ENCODE data around the gene POU5F1. TPM values are rescaled to one million over a fixed set of nuclear protein-coding genes. Genes with fewer than 3 reads are reported as not detected.

Gene POU5F1
- total and polyA plus RNA-seq, 2 of the 4 experiments (the other 2 are of a cell fraction): not detected

DNA sequence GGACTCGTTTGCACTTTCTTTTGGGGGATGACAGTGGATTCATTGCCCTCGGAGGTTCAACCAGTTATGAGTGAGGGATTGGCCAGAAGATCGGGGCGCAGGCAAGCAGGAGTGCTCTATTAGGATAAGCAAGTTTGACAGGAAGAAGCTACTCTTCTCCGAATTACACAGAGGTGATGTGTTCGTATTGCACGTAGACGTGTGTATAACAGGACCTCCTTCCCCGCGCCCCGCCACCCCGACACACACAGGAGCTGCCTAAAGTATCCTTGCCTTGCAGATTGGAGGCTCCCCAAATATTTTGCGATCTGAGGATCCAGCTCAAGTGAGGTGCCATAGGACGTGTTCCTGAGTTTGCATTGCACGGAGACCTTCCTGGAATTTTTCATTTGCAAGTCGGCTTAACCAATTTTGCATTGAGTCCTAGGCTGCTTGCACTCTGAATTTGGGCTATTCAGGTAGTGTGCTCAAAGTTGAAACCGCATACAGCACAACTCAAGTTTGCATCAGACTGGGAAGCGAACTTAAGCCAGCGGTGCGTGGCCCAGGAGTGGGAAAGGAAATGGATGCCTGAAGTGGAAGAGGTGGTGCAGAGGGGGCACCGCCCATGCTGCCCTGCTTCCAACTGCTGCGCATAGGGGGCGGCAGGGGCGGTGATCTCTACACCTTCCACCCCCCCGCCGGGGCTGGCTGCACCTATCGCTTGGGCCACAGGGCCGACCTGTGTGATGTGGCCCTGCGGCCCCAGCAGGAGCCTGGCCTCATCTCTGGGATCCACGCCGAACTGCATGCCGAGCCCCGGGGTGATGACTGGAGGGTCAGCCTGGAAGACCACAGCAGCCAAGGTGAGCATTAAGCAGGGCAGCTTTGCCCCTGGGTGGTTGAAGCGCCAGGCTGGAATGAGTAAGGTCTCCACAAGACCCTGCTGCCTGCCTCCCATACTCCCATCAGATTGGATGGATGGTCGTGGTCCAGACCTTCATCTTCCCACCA lies 11.3 kb downstream of the POU5F1 start:
- peak overlapping the region; percentile 24 to 67; a peak in 3 of 4 replicates for H4K8ac ChIP-seq (ENCODE audit: low read depth in 2 of 2, low read length in 2 of 2)
- dilution Hi-C loops (cut with HindIII; ENCODE audit: low sequenced_read_pairs, unreplicated experiment) (no loop called here), in situ Hi-C loops (cut with MboI; ENCODE audit: low sequenced_read_pairs) (no loop called here), intact Hi-C loops (cut with micrococcal nuclease) (no loop called here)
- H3K27ac ChIP-seq (ENCODE audit: insufficient read depth, low read length): peak overlapping the region; percentile 1; the same call in 1 of the 2 replicates
- H3K23ac ChIP-seq (ENCODE audit: low read depth, low read length): peak overlapping the region; percentile 72
- H4K5ac ChIP-seq (ENCODE audit: low read depth, low read length): no peak overlapping the region
- peak overlapping the region; percentile 91 for H2AK9ac ChIP-seq (replicated peaks; ENCODE audit: low read depth, low read length, poor library complexity)
- H3K36me3 ChIP-seq (ENCODE audit: control insufficient read depth, insufficient read depth, low read length): peaks cover 7% of the 10 kb centered on the region; the same call in 1 of the 2 replicates
- POLR2A ChIA-PET (ENCODE audit: unreplicated experiment): no interaction called here
- H3K79me1 ChIP-seq (ENCODE audit: low read depth in 1 of 2, low read length in 2 of 2): peaks cover 14 to 56% of the 10 kb centered on the region in 2 experiments
- peak overlapping the region; percentile 77 for H3K4me2 ChIP-seq (ENCODE audit: low read depth, low read length)
- 0 out of 2 replicates have a peak overlapping the region, but pooled peaks have one; percentile 29 for H4K91ac ChIP-seq (ENCODE audit: insufficient read depth, low read depth, low read length)
- no peak for DNase-seq
- no peaks in the 10 kb centered on the region for H3K9me3 ChIP-seq (ENCODE audit: control insufficient read depth, insufficient read depth, low read length)
- H2BK20ac ChIP-seq (ENCODE audit: low read depth, low read length): no peak overlapping the region
- H3K9me1 ChIP-seq (ENCODE audit: insufficient read depth, low read length): peaks cover 19% of the 10 kb centered on the region
- no peak overlapping the region for H2BK5ac ChIP-seq (ENCODE audit: low read depth, low read length, poor library complexity, severe bottlenecking)
- CTCF ChIA-PET: interaction anchor here (0.9 kb wide), 1 partner anchor 38 kb away, joined by 5 read pairs; no protein-coding TSS in a partner anchor
- H3K9ac ChIP-seq (ENCODE audit: low read depth, low read length): peak overlapping the region; percentile 34; the same call in 1 of the 2 replicates
- H2AFZ ChIP-seq (replicated peaks; ENCODE audit: low read length, poor library complexity): peak overlapping the region; percentile 97
- no peak overlapping the region for H2BK120ac ChIP-seq (ENCODE audit: low read depth, low read length)
- 20% methylated on average over 3 of the region's 35 CpGs; no CpG with 5 or more reads in 1 of the 2 experiments for WGBS, 2 experiments (ENCODE audit: extremely low coverage in 2 of 2, insufficient read length in 1 of 2)
- H2BK15ac ChIP-seq (ENCODE audit: low read depth, low read length): no peak overlapping the region
- peak overlapping the region; percentile 50 for H2AK5ac ChIP-seq (ENCODE audit: low read depth, low read length)
- no TSS peak for BruUV-seq (replicated peaks)
- peak overlapping the region; percentile 15 for H3K4ac ChIP-seq (ENCODE audit: low read depth, low read length)
- TF ChIP-seq RCOR1 (IDR thresholded peaks at IDR 0.05; ENCODE audit: insufficient replicate concordance, low read length): no peak
- no peak for TF ChIP-seq MXI1 (IDR thresholded peaks at IDR 0.05; ENCODE audit: borderline replicate concordance, low read depth, low read length)
- no peak for TF ChIP-seq POLR2A (IDR thresholded peaks at IDR 0.05; ENCODE audit: low read depth, low read length)
- TF ChIP-seq SMC3 (IDR thresholded peaks at IDR 0.05; ENCODE audit: low read depth, low read length): no peak
- no peak for TF ChIP-seq FOS (IDR thresholded peaks at IDR 0.05; ENCODE audit: low read depth, low read length)
- no peak for TF ChIP-seq MAZ (IDR thresholded peaks at IDR 0.05; ENCODE audit: borderline replicate concordance, low read depth, low read length)
- TF ChIP-seq, protein P1, sequence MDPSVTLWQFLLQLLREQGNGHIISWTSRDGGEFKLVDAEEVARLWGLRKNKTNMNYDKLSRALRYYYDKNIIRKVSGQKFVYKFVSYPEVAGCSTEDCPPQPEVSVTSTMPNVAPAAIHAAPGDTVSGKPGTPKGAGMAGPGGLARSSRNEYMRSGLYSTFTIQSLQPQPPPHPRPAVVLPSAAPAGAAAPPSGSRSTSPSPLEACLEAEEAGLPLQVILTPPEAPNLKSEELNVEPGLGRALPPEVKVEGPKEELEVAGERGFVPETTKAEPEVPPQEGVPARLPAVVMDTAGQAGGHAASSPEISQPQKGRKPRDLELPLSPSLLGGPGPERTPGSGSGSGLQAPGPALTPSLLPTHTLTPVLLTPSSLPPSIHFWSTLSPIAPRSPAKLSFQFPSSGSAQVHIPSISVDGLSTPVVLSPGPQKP (IDR thresholded peaks at IDR 0.05; ENCODE audit: borderline replicate concordance, low read depth, low read length): no peak
- TF ChIP-seq RFX5 (IDR thresholded peaks at IDR 0.05; ENCODE audit: low read depth, low read length): no peak
- TF ChIP-seq RAD21 (IDR thresholded peaks at IDR 0.05; ENCODE audit: low read length): no peak
- TF ChIP-seq MAFK (IDR thresholded peaks at IDR 0.05; ENCODE audit: low read depth, low read length): no peak
- no peak for TF ChIP-seq NFE2L2 (IDR thresholded peaks at IDR 0.05; ENCODE audit: low read depth, low read length)
- no peak overlapping the region for H3K18ac ChIP-seq (ENCODE audit: low read depth, low read length)
- H3K4me3 ChIP-seq (ENCODE audit: insufficient read depth, low read depth, low read length): peak overlapping the region; percentile 69
- ATAC-seq (ENCODE audit: low read depth): peak; percentile 1
- no peaks in the 10 kb centered on the region for H3K27me3 ChIP-seq (ENCODE audit: control insufficient read depth, insufficient read depth, low read length)
- peaks cover 10% of the 10 kb centered on the region for H3K4me1 ChIP-seq (ENCODE audit: control insufficient read depth, insufficient read depth, low read length)
- H4K20me1 ChIP-seq (ENCODE audit: insufficient read depth, low read length): peaks cover 4% of the 10 kb centered on the region
- peak overlapping the region; percentile 62; the same call in 1 of the 2 replicates for H3K56ac ChIP-seq (ENCODE audit: extremely low read depth, insufficient read depth, low read length)
- peak overlapping the region; percentile 76 for H3K14ac ChIP-seq (replicated peaks; ENCODE audit: low read depth, low read length)
